ENCODE measurements around the gene ACER2. TPM values are rescaled to one million over a fixed set of nuclear protein-coding genes. Genes with fewer than 3 reads are reported as not detected.

The ACER2 gene
- total RNA-seq, 1 experiment from 2014 or later: 9.6 TPM

DNA sequence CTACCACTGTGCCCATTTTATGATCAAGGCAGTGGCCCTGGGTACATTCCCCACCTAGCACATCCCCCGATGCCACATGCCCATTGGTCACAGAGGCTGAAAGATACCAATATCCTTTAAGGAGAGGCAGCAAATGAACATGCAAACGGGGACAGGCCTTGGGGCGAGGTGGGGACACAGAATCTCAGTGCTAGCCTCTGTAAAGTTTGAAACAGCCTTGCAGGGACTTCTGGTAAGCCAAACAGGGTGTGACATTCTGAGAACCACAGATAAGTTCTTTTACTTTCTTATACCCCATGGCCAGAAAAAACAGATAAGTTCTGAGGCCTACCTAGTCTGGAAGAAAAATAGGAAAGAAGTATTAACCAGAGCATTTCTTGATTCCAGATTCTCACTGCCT is 60.5 kb downstream of the ACER2 start:
- peaks cover 13 to 16% of the 10 kb centered on the region in 2 experiments for H3K4me1 Mint-ChIP-seq
- Histone ChIP-seq H4K91ac (ENCODE audit: insufficient read length, low read depth, low read length) (no peak overlapping the region), H3K14ac (ENCODE audit: insufficient read depth, low read length) (no peak overlapping the region), H3K4me1 (ENCODE audit: insufficient read depth, low read length) (no peaks in the 10 kb centered on the region; the same call in 1 of the 2 replicates), H3K9ac (ENCODE audit: extremely low read depth, insufficient read length, low read length) (no peak overlapping the region), H3K4ac (ENCODE audit: low read depth, low read length) (no peak overlapping the region), H2BK20ac (ENCODE audit: low read depth, low read length, poor library complexity, severe bottlenecking) (no peak overlapping the region), H4K8ac (replicated peaks; ENCODE audit: insufficient read length, low read depth, low read length) (no peak overlapping the region), H2BK15ac (ENCODE audit: low read depth, low read length) (no peak overlapping the region), H3K23me2 (ENCODE audit: insufficient read length, low read depth, low read length, poor library complexity, severe bottlenecking) (peaks cover 3% of the 10 kb centered on the region), H3K18ac (ENCODE audit: insufficient read length, low read depth, low read length) (no peak overlapping the region), H3K9me3 (ENCODE audit: control insufficient read depth, low read depth, low read length) (no peaks in the 10 kb centered on the region), H3K79me2 (ENCODE audit: insufficient read depth, low read length) (no peaks in the 10 kb centered on the region), H2AFZ (ENCODE audit: low read length) (no peak overlapping the region), H3K79me1 (ENCODE audit: insufficient read depth, low read depth, low read length, poor library complexity, severe bottlenecking) (no peaks in the 10 kb centered on the region), H4K20me1 (ENCODE audit: control insufficient read depth, insufficient read depth, insufficient read length) (no peaks in the 10 kb centered on the region), H2AK5ac (ENCODE audit: insufficient read length, low read length) (no peak overlapping the region), H2BK5ac (ENCODE audit: insufficient read length, low read length) (no peak overlapping the region), H3K56ac (ENCODE audit: insufficient read length, low read depth, low read length) (no peak overlapping the region), H3T11ph (ENCODE audit: low read length) (no peak overlapping the region), H3K27ac (ENCODE audit: insufficient read length, low read depth, low read length) (no peak overlapping the region), H3K4me2 (ENCODE audit: insufficient read depth, insufficient read length, low read length) (no peak overlapping the region), H3K23ac (ENCODE audit: insufficient read length, low read depth, low read length) (no peak overlapping the region), H2BK12ac (ENCODE audit: insufficient read length, low read depth, low read length) (no peak overlapping the region), H3K27me3 (ENCODE audit: insufficient read depth, low read length) (no peaks in the 10 kb centered on the region), H4K5ac (ENCODE audit: insufficient read length, low read depth, low read length) (no peak overlapping the region), H2BK120ac (ENCODE audit: low read depth, low read length, poor library complexity, severe bottlenecking) (no peak overlapping the region)
- peaks cover 0 to 2% of the 10 kb centered on the region in 2 experiments; a peak in 2 of 5 replicates for H3K9me3 Mint-ChIP-seq
- no peak overlapping the region for H3K4me3 Mint-ChIP-seq
- DNase-seq: no peak
- WGBS (ENCODE audit: extremely low coverage, insufficient read length, low lambda C conversion rate): no CpG with 5 or more reads among the region's 3 CpGs
- H3K27ac Mint-ChIP-seq: no peak overlapping the region
- H3K36me3 Mint-ChIP-seq (ENCODE audit: insufficient read depth in 1 of 3, low read depth in 3 of 3): no peaks in the 10 kb centered on the region; a peak in 1 of 7 replicates
- peaks cover 4% of the 10 kb centered on the region; the same call in 1 of the 2 replicates for H3K27me3 Mint-ChIP-seq (ENCODE audit: low read depth)
- TF ChIP-seq, protein P1, sequence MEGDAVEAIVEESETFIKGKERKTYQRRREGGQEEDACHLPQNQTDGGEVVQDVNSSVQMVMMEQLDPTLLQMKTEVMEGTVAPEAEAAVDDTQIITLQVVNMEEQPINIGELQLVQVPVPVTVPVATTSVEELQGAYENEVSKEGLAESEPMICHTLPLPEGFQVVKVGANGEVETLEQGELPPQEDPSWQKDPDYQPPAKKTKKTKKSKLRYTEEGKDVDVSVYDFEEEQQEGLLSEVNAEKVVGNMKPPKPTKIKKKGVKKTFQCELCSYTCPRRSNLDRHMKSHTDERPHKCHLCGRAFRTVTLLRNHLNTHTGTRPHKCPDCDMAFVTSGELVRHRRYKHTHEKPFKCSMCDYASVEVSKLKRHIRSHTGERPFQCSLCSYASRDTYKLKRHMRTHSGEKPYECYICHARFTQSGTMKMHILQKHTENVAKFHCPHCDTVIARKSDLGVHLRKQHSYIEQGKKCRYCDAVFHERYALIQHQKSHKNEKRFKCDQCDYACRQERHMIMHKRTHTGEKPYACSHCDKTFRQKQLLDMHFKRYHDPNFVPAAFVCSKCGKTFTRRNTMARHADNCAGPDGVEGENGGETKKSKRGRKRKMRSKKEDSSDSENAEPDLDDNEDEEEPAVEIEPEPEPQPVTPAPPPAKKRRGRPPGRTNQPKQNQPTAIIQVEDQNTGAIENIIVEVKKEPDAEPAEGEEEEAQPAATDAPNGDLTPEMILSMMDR (conservative IDR thresholded peaks at IDR 0.05): no peak

Measured in H9 (cell line).